KMS-11 (cell line): ENCODE measurements around the gene SART1.

ENCODE experiments used
- H2AFZ ChIP-seq: fragments of 200-600 bp; sonication (generic); 2 replicates; pipeline ENCODE4 v1.6.1; 2016; ENCODE audit warnings: antibody characterized with exemption, mixed run types, low read depth
- H3K27ac ChIP-seq: fragments of 200-600 bp; sonication (generic); 2 replicates; pipeline ENCODE4 v1.6.1; 2016; ENCODE audit warnings: mild to moderate bottlenecking, mixed run types
- H3K27me3 ChIP-seq: fragments of 200-600 bp; sonication (generic); 2 replicates; pipeline ENCODE4 v1.6.1; 2017; ENCODE audit warnings: mild to moderate bottlenecking, low read depth, mixed run types, moderate library complexity; ENCODE audit not compliant: insufficient read depth
- H3K36me3 ChIP-seq: fragments of 200-600 bp; sonication (generic); 2 replicates; pipeline ENCODE4 v1.6.1; 2017; ENCODE audit warnings: mild to moderate bottlenecking, mixed run types; ENCODE audit not compliant: insufficient read depth
- H3K4me1 ChIP-seq: fragments of 200-600 bp; sonication (generic); 2 replicates; pipeline ENCODE4 v1.6.1; 2016; ENCODE audit warnings: mild to moderate bottlenecking, low read depth, mixed run types; ENCODE audit not compliant: poor library complexity, severe bottlenecking
- H3K4me2 ChIP-seq: fragments of 200-600 bp; sonication (generic); 2 replicates; pipeline ENCODE4 v1.7.0; 2016; ENCODE audit warnings: mild to moderate bottlenecking, mixed run types
- H3K4me3 ChIP-seq: fragments of 200-600 bp; sonication (generic); IDR thresholded peaks from 2 replicates; pipeline ENCODE4 v1.6.1; 2017; ENCODE audit warnings: low read depth, low read length, mixed read lengths; ENCODE audit not compliant: insufficient read depth
- H3K79me2 ChIP-seq: fragments of 200-600 bp; sonication (generic); 2 replicates; pipeline ENCODE4 v1.6.1; 2016; ENCODE audit warnings: low read depth, mixed run types; ENCODE audit not compliant: insufficient read depth
- H3K9ac ChIP-seq: fragments of 200-600 bp; sonication (generic); 2 replicates; pipeline ENCODE4 v1.6.1; 2016; ENCODE audit warnings: mild to moderate bottlenecking, mixed run types
- H4K20me1 ChIP-seq: fragments of 200-600 bp; sonication (generic); 2 replicates; pipeline ENCODE4 v1.6.1; 2016; ENCODE audit warnings: mild to moderate bottlenecking, mixed run types; ENCODE audit not compliant: insufficient read depth
- CTCF ChIP-seq: fragments of 200-600 bp; sonication (generic); conservative IDR thresholded peaks from 2 replicates; pipeline ENCODE4 v1.6.1; 2017; ENCODE audit warnings: low read depth, mild to moderate bottlenecking, antibody characterized with exemption, low read length, moderate library complexity, mixed read lengths

Gene SART1

GRCh38 chr11:65952052-65952521, 9.4 kb upstream of the SART1 start:
- Histone ChIP-seq H4K20me1 (no peaks in the 10 kb centered on the region), H3K4me1 (peaks cover 9% of the 10 kb centered on the region)

GRCh38 chr11:65953471-65953870, 8.1 kb upstream of the SART1 start:
- H3K27ac ChIP-seq, result no peak overlapping the region
- H3K9ac ChIP-seq, result no peak overlapping the region
- no peak for TF ChIP-seq CTCF
- H3K27me3 ChIP-seq, result no peaks in the 10 kb centered on the region
- H3K79me2 ChIP-seq, result no peaks in the 10 kb centered on the region
- H3K36me3 ChIP-seq, result no peaks in the 10 kb centered on the region
- peaks cover 13% of the 10 kb centered on the region for H3K4me1 ChIP-seq
- H3K4me3 ChIP-seq, result no peak overlapping the region
- H4K20me1 ChIP-seq, result no peaks in the 10 kb centered on the region
- H3K4me2 ChIP-seq, result no peak overlapping the region
- no peak overlapping the region for H2AFZ ChIP-seq

More at GRCh38 chr11:65952052-65952521, 9.4 kb upstream of the SART1 start:
- Histone ChIP-seq H3K9ac (no peak overlapping the region), H3K27ac (no peak overlapping the region), H3K36me3 (no peaks in the 10 kb centered on the region), H2AFZ (no peak overlapping the region), H3K79me2 (no peaks in the 10 kb centered on the region), H3K4me3 (no peak overlapping the region), H3K27me3 (no peaks in the 10 kb centered on the region), H3K4me2 (no peak overlapping the region)
- TF ChIP-seq CTCF, result no peak

- Histone ChIP-seq H3K4me3 (no peak overlapping the region), H3K9ac (no peak overlapping the region), H4K20me1 (no peaks in the 10 kb centered on the region), H3K36me3 (no peaks in the 10 kb centered on the region), H3K27me3 (no peaks in the 10 kb centered on the region), H3K27ac (no peak overlapping the region), H3K4me1 (peaks cover 13% of the 10 kb centered on the region), H3K79me2 (no peaks in the 10 kb centered on the region), H2AFZ (no peak overlapping the region), H3K4me2 (no peak overlapping the region)
- no peak for TF ChIP-seq CTCF
These were observed 6.8 kb upstream of the SART1 start for GRCh38 chr11:65954771-65955170.

GRCh38 chr11:65958291-65958690, 3.2 kb upstream of the SART1 start:
- 0 out of 2 replicates have a peak, but pooled peaks cover 3% of the 10 kb centered on the region for H4K20me1 ChIP-seq
- H3K36me3 ChIP-seq, result no peaks in the 10 kb centered on the region
- no peak overlapping the region for H2AFZ ChIP-seq
- H3K9ac ChIP-seq, result no peak overlapping the region
- no peak overlapping the region for H3K4me2 ChIP-seq
- no peak for TF ChIP-seq CTCF
- H3K79me2 ChIP-seq, result peaks cover 15% of the 10 kb centered on the region
- H3K27me3 ChIP-seq, result no peaks in the 10 kb centered on the region
- H3K4me1 ChIP-seq, result peaks cover 29% of the 10 kb centered on the region
- H3K4me3 ChIP-seq, result no peak overlapping the region
- no peak overlapping the region for H3K27ac ChIP-seq
